HepG2 (cell line): ENCODE results near the gene GALNT18. TPM values are rescaled to one million over a fixed set of nuclear protein-coding genes. Genes with fewer than 3 reads are reported as not detected.

Experiments
- ATAC-seq: fragments of 200-7000 bp; cut with Tn5 transposase; 3 replicates; pipeline ENCODE4 v1.9.1; 2020; ENCODE audit warnings: mild to moderate bottlenecking, moderate library complexity
- BruUV-seq: library from RNA; stranded (reverse); fragments of 400-500 nt; replicated peaks from 2 replicates; lab custom pipeline; 2021; lab: Mats Ljungman, UMichigan
- CTCF ChIA-PET: fragments of 300-600 bp; formaldehyde crosslinking; extraction: SDS; loops from one replicate; lab custom pipeline; 2021; ENCODE audit warnings: low total read pairs, inconsistent platforms, low intra/inter-chr PET ratio; lab: Yijun Ruan, JAX
- POLR2A ChIA-PET: fragments of 350-600 bp; sonication (Branson Sonifier 250); formaldehyde crosslinking; loops from one replicate; lab custom pipeline; 2020; ENCODE audit warnings: antibody characterized with exemption, inconsistent platforms; lab: Yijun Ruan, JAX
- DNase-seq: peaks from one replicate; pipeline ENCODE4 v3.0.0-alpha.2; 2015; ENCODE audit warnings: low spot score
- FAIRE-seq: peaks from 3 replicates; lab custom pipeline; 2011; peaks lifted over from hg19 to GRCh38; lab: Jason Lieb, UNC
- H2AFZ ChIP-seq: one replicate; pipeline ENCODE4 v1.6.1; 2011; ENCODE audit warnings: low read length, inconsistent platforms
- H3K27ac ChIP-seq: fragments of 300-600 bp; 3 replicates; pipeline ENCODE4 v1.8.0; 2011; ENCODE audit warnings: mixed run types, mild to moderate bottlenecking, mixed read lengths, low read length, inconsistent platforms; ENCODE audit not compliant: insufficient read depth; ENCODE audit errors: extremely low read length
- H3K27me3 ChIP-seq, 2 experiments: fragments of 200-600 bp in 1 of 2; 2 replicates in 1 of 2; 3 replicates in 1 of 2; pipeline versions ENCODE4 v1.6.0 to v1.8.0; 2011; ENCODE audit warnings: low read length in 2 of 2, mild to moderate bottlenecking in 2 of 2, moderate library complexity in 2 of 2, inconsistent platforms in 1 of 2; ENCODE audit not compliant: insufficient read depth in 2 of 2, control insufficient read depth in 1 of 2
- H3K36me3 ChIP-seq, 2 experiments: fragments of 200-600 bp in 1 of 2; replicated peaks in 1 of 2; 2 replicates in 1 of 2; 3 replicates in 1 of 2; pipeline versions ENCODE4 v1.5.1 to v1.8.0; 2011; ENCODE audit warnings: low read length in 2 of 2, inconsistent platforms in 1 of 2; ENCODE audit not compliant: insufficient read depth in 2 of 2, control insufficient read depth in 1 of 2
- H3K4me1 ChIP-seq: 2 replicates; pipeline ENCODE4 v1.5.1; 2012; ENCODE audit warnings: low read length, inconsistent platforms; ENCODE audit not compliant: insufficient read depth
- H3K4me2 ChIP-seq: 2 replicates; pipeline ENCODE4 v1.6.0; 2011; ENCODE audit warnings: low read depth, low read length, inconsistent platforms
- H3K4me3 ChIP-seq, 3 experiments: fragments of 200-600 bp in 1 of 3; sonication (generic), shearing (Covaris generic) in 1 of 3; replicated peaks in 1 of 3; 2 replicates each; pipeline ENCODE4 v1.5.1; 2011 to 2016; ENCODE audit warnings: low read length in 3 of 3, inconsistent platforms in 2 of 3, low read depth in 2 of 3, mild to moderate bottlenecking in 2 of 3, control low read depth in 1 of 3, mixed read lengths in 1 of 3; ENCODE audit not compliant: insufficient read depth in 1 of 3
- H3K79me2 ChIP-seq: one replicate; pipeline ENCODE4 v1.6.1; 2011; ENCODE audit warnings: low read length, inconsistent platforms; ENCODE audit not compliant: insufficient read depth
- H3K9ac ChIP-seq: 2 replicates; pipeline ENCODE4 v1.6.0; 2011; ENCODE audit warnings: mild to moderate bottlenecking, low read depth, low read length, inconsistent platforms; ENCODE audit not compliant: insufficient read depth
- H3K9me3 ChIP-seq: 2 replicates; pipeline ENCODE4 v1.5.1; 2012; ENCODE audit warnings: mild to moderate bottlenecking, low read length
- H4K20me1 ChIP-seq: 2 replicates; pipeline ENCODE4 v1.6.0; 2011; ENCODE audit warnings: inconsistent platforms, mild to moderate bottlenecking, low read length, moderate library complexity; ENCODE audit not compliant: insufficient read depth
- ATF6 ChIP-seq: sonication (generic); formaldehyde crosslinking; conservative IDR thresholded peaks from 2 replicates; pipeline ENCODE4 v1.4.0; 2020; ENCODE audit warnings: missing genetic modification reagents
- CHD4 ChIP-seq: fragments of 200-600 bp; sonication (generic); IDR thresholded peaks from 2 replicates; pipeline ENCODE4 v1.7.0; 2017; ENCODE audit warnings: mild to moderate bottlenecking, low read length, borderline replicate concordance
- EEA1 ChIP-seq: sonication (generic); formaldehyde crosslinking; IDR thresholded peaks from 2 replicates; pipeline ENCODE4 v1.5.1; 2020; ENCODE audit warnings: mild to moderate bottlenecking, missing genetic modification reagents, borderline replicate concordance
- FOXP1 ChIP-seq, 2 experiments: fragments of 450-650 bp in 1 of 2; IDR thresholded peaks; 2 replicates each; pipeline ENCODE4 v1.6.1; 2017 to 2018; ENCODE audit warnings: antibody characterized with exemption in 1 of 2
- HBP1 ChIP-seq: IDR thresholded peaks from 2 replicates; pipeline ENCODE4 v1.6.1; 2016; ENCODE audit warnings: low read depth, control low read depth
- HDAC1 ChIP-seq: sonication (generic); formaldehyde crosslinking; IDR thresholded peaks from 2 replicates; pipeline ENCODE4 v1.5.1; 2020; ENCODE audit warnings: mild to moderate bottlenecking, missing genetic modification reagents
- HES4 ChIP-seq: sonication (generic); formaldehyde crosslinking; IDR thresholded peaks from 2 replicates; pipeline ENCODE4 v1.9.0; 2021; ENCODE audit warnings: mild to moderate bottlenecking, missing genetic modification reagents, borderline replicate concordance
- HMG20A ChIP-seq: IDR thresholded peaks from 2 replicates; pipeline ENCODE4 v1.6.1; 2016; ENCODE audit warnings: borderline replicate concordance
- ZNF547 ChIP-seq: sonication (generic); formaldehyde crosslinking; IDR thresholded peaks from 2 replicates; pipeline ENCODE4 v1.5.1; 2020; ENCODE audit warnings: mild to moderate bottlenecking, missing genetic modification reagents
- ZNF556 ChIP-seq: sonication (generic); formaldehyde crosslinking; IDR thresholded peaks from 2 replicates; pipeline ENCODE4 v1.4.0; 2020; ENCODE audit warnings: mild to moderate bottlenecking, missing genetic modification reagents, borderline replicate concordance
- ZNF761 ChIP-seq: sonication (generic); formaldehyde crosslinking; conservative IDR thresholded peaks from 2 replicates; pipeline ENCODE4 v1.4.0; 2020; ENCODE audit warnings: mild to moderate bottlenecking, missing genetic modification reagents
- ZNF777 ChIP-seq: sonication (generic); formaldehyde crosslinking; IDR thresholded peaks from 2 replicates; pipeline ENCODE4 v1.4.0; 2020; ENCODE audit warnings: missing genetic modification reagents
- ZSCAN21 ChIP-seq: sonication (generic); formaldehyde crosslinking; IDR thresholded peaks from 2 replicates; pipeline ENCODE4 v1.8.0; 2022; ENCODE audit warnings: mild to moderate bottlenecking, missing genetic modification reagents, moderate library complexity, borderline replicate concordance
- WGBS: methylation state at CpG from one replicate; pipeline ENCODE4 v1.1.6; 2017; ENCODE audit warnings: low lambda C conversion rate; 5-methylcytosine and 5-hydroxymethylcytosine counted together
- in situ Hi-C: cut with HindIII; loops from 2 replicates; pipeline ENCODE4 v1.10.0; 2017; ENCODE audit warnings: low pct_unique_long_range_greater_than_20kb; ENCODE audit not compliant: extremely low pct_ligation_motif_present
- intact Hi-C: fragments of 100-400 bp; cut with micrococcal nuclease; formaldehyde crosslinking; loops from one replicate; pipeline ENCODE4 v1.10.0; 2022; ENCODE audit not compliant: unreplicated experiment
- polyA plus RNA-seq, 8 experiments: library from polyadenylated mRNA; depleted of rRNA in 3 of 8; stranded (reverse) in 7 of 8; unstranded in 1 of 8; fragments of >200 nt; fragmentation: Illumina TruSeq in 4 of 8; extraction: Trizol in 4 of 8; gene quantifications; 2 replicates each; pipeline versions ENCODE4 v1.2.1 to v1.2.3, GENCODE V29; 2011 to 2016; ENCODE audit warnings: low read depth in 4 of 8, missing spikeins in 1 of 8, mixed read lengths in 1 of 8; ENCODE audit not compliant: insufficient read depth in 1 of 8
- total RNA-seq, 5 experiments: library from RNA; depleted of rRNA; stranded (reverse); fragments of >200 nt; fragmentation: Illumina TruSeq; extraction: Trizol; gene quantifications; 2 replicates each; pipeline ENCODE4 v1.2.3, GENCODE V29; 2016; ENCODE audit warnings: low read depth in 1 of 5
- TF ChIP-seq, protein P1 (sequence below): fragments of 450-650 bp; IDR thresholded peaks from 2 replicates; pipeline ENCODE4 v1.6.1; 2017; ENCODE audit warnings: mild to moderate bottlenecking
- TF ChIP-seq, protein P2 (sequence below): sonication (generic); formaldehyde crosslinking; IDR thresholded peaks from 2 replicates; pipeline ENCODE4 v1.4.0; 2020; ENCODE audit warnings: low read depth, mild to moderate bottlenecking, missing genetic modification reagents
- TF ChIP-seq, protein P3 (sequence below): IDR thresholded peaks from 2 replicates; pipeline ENCODE4 v1.6.1; 2016; ENCODE audit warnings: mild to moderate bottlenecking

GALNT18 gene
- total and polyA plus RNA-seq, 2 of the 13 experiments (the other 11 are each of a cell fraction or from before 2014, with no cell fraction given), result 0.11 TPM; not detected in 1

DNA sequence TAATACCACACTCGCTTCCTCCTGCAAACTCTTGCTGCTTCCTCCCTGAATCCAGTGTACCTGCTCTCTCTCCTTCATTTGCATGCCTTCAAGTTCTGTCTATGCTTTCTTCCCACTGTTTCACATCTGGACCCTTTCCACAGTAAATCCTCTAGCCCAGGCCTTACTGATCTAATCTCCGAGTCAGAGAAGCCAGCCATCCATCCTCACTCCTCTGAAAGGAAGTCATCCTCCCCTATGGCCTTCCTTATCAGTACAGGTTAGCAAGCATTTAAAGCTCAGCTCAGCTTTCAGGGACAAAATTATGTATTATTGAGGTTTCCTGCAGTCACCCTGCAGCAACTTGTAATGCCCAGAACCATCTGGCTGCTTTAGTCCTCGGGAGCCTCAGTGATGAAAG lies 116.1 kb downstream of the GALNT18 start:
- no peak for ATAC-seq
- Histone ChIP-seq H3K27ac (no peak overlapping the region), H3K9me3 (no peaks in the 10 kb centered on the region), H3K4me1 (peaks cover 16% of the 10 kb centered on the region)
- TF ChIP-seq HBP1 (no peak), ZNF556 (CRISPR knock-in tag) (no peak), HMG20A (no peak), ZNF777 (no peak), CHD4 (no peak), HDAC1 (no peak), ZNF761 (no peak), ZNF547 (CRISPR knock-in tag) (no peak), ATF6 (CRISPR knock-in tag) (no peak), HES4 (CRISPR knock-in tag) (no peak), ZSCAN21 (CRISPR knock-in tag) (no peak), EEA1 (CRISPR knock-in tag) (no peak), FOXP1 (IDR thresholded peaks at IDR 0.05) (no peak), FOXP1 (CRISPR knock-in tag; IDR thresholded peaks at IDR 0.05) (no peak)
- TF ChIP-seq, protein P1, sequence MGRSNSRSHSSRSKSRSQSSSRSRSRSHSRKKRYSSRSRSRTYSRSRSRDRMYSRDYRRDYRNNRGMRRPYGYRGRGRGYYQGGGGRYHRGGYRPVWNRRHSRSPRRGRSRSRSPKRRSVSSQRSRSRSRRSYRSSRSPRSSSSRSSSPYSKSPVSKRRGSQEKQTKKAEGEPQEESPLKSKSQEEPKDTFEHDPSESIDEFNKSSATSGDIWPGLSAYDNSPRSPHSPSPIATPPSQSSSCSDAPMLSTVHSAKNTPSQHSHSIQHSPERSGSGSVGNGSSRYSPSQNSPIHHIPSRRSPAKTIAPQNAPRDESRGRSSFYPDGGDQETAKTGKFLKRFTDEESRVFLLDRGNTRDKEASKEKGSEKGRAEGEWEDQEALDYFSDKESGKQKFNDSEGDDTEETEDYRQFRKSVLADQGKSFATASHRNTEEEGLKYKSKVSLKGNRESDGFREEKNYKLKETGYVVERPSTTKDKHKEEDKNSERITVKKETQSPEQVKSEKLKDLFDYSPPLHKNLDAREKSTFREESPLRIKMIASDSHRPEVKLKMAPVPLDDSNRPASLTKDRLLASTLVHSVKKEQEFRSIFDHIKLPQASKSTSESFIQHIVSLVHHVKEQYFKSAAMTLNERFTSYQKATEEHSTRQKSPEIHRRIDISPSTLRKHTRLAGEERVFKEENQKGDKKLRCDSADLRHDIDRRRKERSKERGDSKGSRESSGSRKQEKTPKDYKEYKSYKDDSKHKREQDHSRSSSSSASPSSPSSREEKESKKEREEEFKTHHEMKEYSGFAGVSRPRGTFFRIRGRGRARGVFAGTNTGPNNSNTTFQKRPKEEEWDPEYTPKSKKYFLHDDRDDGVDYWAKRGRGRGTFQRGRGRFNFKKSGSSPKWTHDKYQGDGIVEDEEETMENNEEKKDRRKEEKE, result no peak
- TF ChIP-seq, protein P2, sequence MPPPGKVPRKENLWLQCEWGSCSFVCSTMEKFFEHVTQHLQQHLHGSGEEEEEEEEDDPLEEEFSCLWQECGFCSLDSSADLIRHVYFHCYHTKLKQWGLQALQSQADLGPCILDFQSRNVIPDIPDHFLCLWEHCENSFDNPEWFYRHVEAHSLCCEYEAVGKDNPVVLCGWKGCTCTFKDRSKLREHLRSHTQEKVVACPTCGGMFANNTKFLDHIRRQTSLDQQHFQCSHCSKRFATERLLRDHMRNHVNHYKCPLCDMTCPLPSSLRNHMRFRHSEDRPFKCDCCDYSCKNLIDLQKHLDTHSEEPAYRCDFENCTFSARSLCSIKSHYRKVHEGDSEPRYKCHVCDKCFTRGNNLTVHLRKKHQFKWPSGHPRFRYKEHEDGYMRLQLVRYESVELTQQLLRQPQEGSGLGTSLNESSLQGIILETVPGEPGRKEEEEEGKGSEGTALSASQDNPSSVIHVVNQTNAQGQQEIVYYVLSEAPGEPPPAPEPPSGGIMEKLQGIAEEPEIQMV (CRISPR knock-in tag), result no peak
- TF ChIP-seq, protein P3, sequence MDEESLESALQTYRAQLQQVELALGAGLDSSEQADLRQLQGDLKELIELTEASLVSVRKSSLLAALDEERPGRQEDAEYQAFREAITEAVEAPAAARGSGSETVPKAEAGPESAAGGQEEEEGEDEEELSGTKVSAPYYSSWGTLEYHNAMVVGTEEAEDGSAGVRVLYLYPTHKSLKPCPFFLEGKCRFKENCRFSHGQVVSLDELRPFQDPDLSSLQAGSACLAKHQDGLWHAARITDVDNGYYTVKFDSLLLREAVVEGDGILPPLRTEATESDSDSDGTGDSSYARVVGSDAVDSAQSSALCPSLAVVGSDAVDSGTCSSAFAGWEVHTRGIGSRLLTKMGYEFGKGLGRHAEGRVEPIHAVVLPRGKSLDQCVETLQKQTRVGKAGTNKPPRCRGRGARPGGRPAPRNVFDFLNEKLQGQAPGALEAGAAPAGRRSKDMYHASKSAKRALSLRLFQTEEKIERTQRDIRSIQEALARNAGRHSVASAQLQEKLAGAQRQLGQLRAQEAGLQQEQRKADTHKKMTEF (CRISPR knock-in tag), result no peak
- TF ChIP-seq, all 625 proteins: peak for 0
- H2AFZ ChIP-seq, result no peak overlapping the region
- BruUV-seq, result no TSS peak
- WGBS, result 6% methylated on average over 3 of the region's 3 CpGs
- POLR2A ChIA-PET, result no interaction called here
- no peak overlapping the region for H3K9ac ChIP-seq
- FAIRE-seq (no peak), DNase-seq (no peak)
- no peaks in the 10 kb centered on the region for H4K20me1 ChIP-seq
- CTCF ChIA-PET, result no interaction called here
- in situ Hi-C loops (no loop called here), intact Hi-C loops (no loop called here)
- no peak overlapping the region for H3K4me2 ChIP-seq
- H3K4me3 ChIP-seq, result no peak overlapping the region
- H3K79me2 ChIP-seq, result no peaks in the 10 kb centered on the region
- H3K36me3 ChIP-seq, result no peaks in the 10 kb centered on the region
- H3K27me3 ChIP-seq, result peaks cover 2 to 9% of the 10 kb centered on the region in 2 experiments; a peak in 2 of 5 replicates
